HCT116 (cell line): ENCODE measurements around the gene STK32C. TPM values are rescaled to one million over a fixed set of nuclear protein-coding genes. Genes with fewer than 3 reads are reported as not detected.

Experiments used
- ATAC-seq: fragments of 200-7000 bp; cut with Tn5 transposase; 2 replicates; pipeline ENCODE4 v1.9.1; 2020; ENCODE audit warnings: mild to moderate bottlenecking, moderate library complexity
- BruUV-seq: library from RNA; stranded (reverse); fragments of 400-500 nt; replicated peaks from 2 replicates; lab custom pipeline; 2021; lab: Mats Ljungman, UMichigan
- CTCF ChIA-PET: fragments of 300-600 bp; sonication (Branson Sonifier 250); formaldehyde crosslinking; loops from one replicate; lab custom pipeline; 2021; ENCODE audit warnings: antibody characterized with exemption; lab: Charles Lee
- POLR2A ChIA-PET: fragments of 300-600, 350-600 bp; sonication (Branson Sonifier 250); formaldehyde crosslinking; loops from one replicate; lab custom pipeline; 2021; ENCODE audit warnings: antibody characterized with exemption; lab: Charles Lee
- RAD21 ChIA-PET, 2 experiments: fragments of 300-600 bp; sonication (Branson Sonifier 250); formaldehyde crosslinking; loops; one replicate each; lab custom pipeline; 2023; ENCODE audit warnings: low total read pairs in 2 of 2; ENCODE audit not compliant: uncharacterized antibody in 2 of 2, unreplicated experiment in 2 of 2, low non-redundant PET in 1 of 2; lab: Charles Lee
- DNase-seq: peaks from one replicate; pipeline ENCODE4 v3.0.0-alpha.2; 2010; ENCODE audit warnings: low read depth, low spot score
- H2AFZ ChIP-seq: fragments of 200-600 bp; shearing (Covaris generic), sonication (generic); 2 replicates; pipeline ENCODE4 v1.6.1; 2017; ENCODE audit warnings: low read depth, mixed run types, mixed read lengths, antibody characterized with exemption, low read length; ENCODE audit not compliant: poor library complexity, severe bottlenecking
- H3K27ac ChIP-seq: 2 replicates; pipeline ENCODE4 v1.5.1; 2012; ENCODE audit warnings: low read depth, low read length
- H3K27me3 ChIP-seq: fragments of 200-600 bp; sonication (generic); 2 replicates; pipeline ENCODE4 v1.6.1; 2016; ENCODE audit warnings: mixed run types, low read length, mixed read lengths; ENCODE audit not compliant: insufficient read depth
- H3K36me3 ChIP-seq, 2 experiments: fragments of 200-500 bp in 1 of 2; fragments of 200-600 bp in 1 of 2; sonication (Bioruptor generic) in 1 of 2; sonication (generic) in 1 of 2; 2 replicates each; pipeline versions ENCODE4 v1.5.1 to v1.6.1; 2014 to 2016; ENCODE audit warnings: low read length in 2 of 2, inconsistent platforms in 1 of 2, mixed read lengths in 1 of 2, mixed run types in 1 of 2; ENCODE audit not compliant: insufficient read depth in 2 of 2, control insufficient read depth in 1 of 2
- H3K4me1 ChIP-seq, 2 experiments: fragments of 200-600 bp in 1 of 2; sonication (generic) in 1 of 2; 2 replicates each; pipeline versions ENCODE4 v1.5.1 to v1.6.1; 2012 to 2017; ENCODE audit warnings: low read length in 2 of 2, inconsistent platforms in 1 of 2, mild to moderate bottlenecking in 1 of 2, mixed read lengths in 1 of 2, mixed run types in 1 of 2, moderate library complexity in 1 of 2; ENCODE audit not compliant: insufficient read depth in 2 of 2, control insufficient read depth in 1 of 2
- H3K4me2 ChIP-seq: fragments of 200-600 bp; sonication (generic); 2 replicates; pipeline ENCODE4 v1.6.1; 2017; ENCODE audit warnings: mixed run types, low read length, mixed read lengths
- H3K4me3 ChIP-seq, 2 experiments: fragments of 200-600 bp in 1 of 2; sonication (generic) in 1 of 2; replicated peaks in 1 of 2; 2 replicates each; pipeline ENCODE4 v1.5.1; 2011 to 2016; ENCODE audit warnings: low read length in 2 of 2, control low read depth in 1 of 2, low read depth in 1 of 2, mild to moderate bottlenecking in 1 of 2, mixed read lengths in 1 of 2, mixed run types in 1 of 2
- H3K79me2 ChIP-seq: fragments of 200-600 bp; sonication (generic); 2 replicates; pipeline ENCODE4 v1.6.1; 2017; ENCODE audit warnings: mild to moderate bottlenecking, mixed run types, low read length, moderate library complexity, mixed read lengths; ENCODE audit not compliant: insufficient read depth
- H3K9ac ChIP-seq: fragments of 200-600 bp; sonication (generic); 2 replicates; pipeline ENCODE4 v1.6.1; 2016; ENCODE audit warnings: low read length, mixed read lengths
- H3K9me2 ChIP-seq: fragments of 200-600 bp; sonication (generic), shearing (Covaris generic); 2 replicates; pipeline ENCODE4 v1.6.1; 2017; ENCODE audit warnings: mixed run types, mild to moderate bottlenecking, moderate library complexity; ENCODE audit not compliant: insufficient read depth
- H3K9me3 ChIP-seq, 2 experiments: fragments of 200-500 bp in 1 of 2; fragments of 200-600 bp in 1 of 2; sonication (Bioruptor generic) in 1 of 2; sonication (generic) in 1 of 2; 2 replicates each; pipeline ENCODE4 v1.6.1; 2014 to 2017; ENCODE audit warnings: low read length in 2 of 2, mixed read lengths in 2 of 2, inconsistent platforms in 1 of 2, low read depth in 1 of 2, mild to moderate bottlenecking in 1 of 2, mixed run types in 1 of 2, moderate library complexity in 1 of 2; ENCODE audit not compliant: control insufficient read depth in 1 of 2, insufficient read depth in 1 of 2
- H4K20me1 ChIP-seq: fragments of 200-600 bp; sonication (generic), shearing (Covaris generic); 2 replicates; pipeline ENCODE4 v1.6.1; 2017; ENCODE audit warnings: mixed run types, mild to moderate bottlenecking, moderate library complexity; ENCODE audit not compliant: insufficient read depth
- CEBPB ChIP-seq: IDR thresholded peaks from 2 replicates; pipeline ENCODE4 v1.6.1; 2012; ENCODE audit warnings: low read depth
- EGR1 ChIP-seq: IDR thresholded peaks from 2 replicates; pipeline ENCODE4 v1.6.1; 2012; ENCODE audit warnings: low read depth
- EZH2phosphoT487 ChIP-seq: fragments of 200-600 bp; IDR thresholded peaks from 2 replicates; pipeline ENCODE4 v1.6.1; 2018; ENCODE audit warnings: antibody characterized with exemption, borderline replicate concordance
- FOSL1 ChIP-seq: IDR thresholded peaks from 2 replicates; pipeline ENCODE4 v1.6.1; 2012; ENCODE audit warnings: low read depth
- POLR2A ChIP-seq: IDR thresholded peaks from 2 replicates; pipeline ENCODE4 v1.7.0; 2011; ENCODE audit warnings: borderline replicate concordance; ENCODE audit not compliant: insufficient read depth, insufficient read length; ENCODE audit errors: extremely low read depth
- SP1 ChIP-seq: IDR thresholded peaks from 2 replicates; pipeline ENCODE4 v1.6.1; 2012; ENCODE audit warnings: low read depth
- SRF ChIP-seq: IDR thresholded peaks from 2 replicates; pipeline ENCODE4 v1.6.1; 2012; ENCODE audit warnings: low read depth
- ZNF274 ChIP-seq: fragments of 200-500 bp; sonication (Bioruptor generic); IDR thresholded peaks from 2 replicates; pipeline ENCODE4 v1.6.1; 2014; ENCODE audit warnings: mild to moderate bottlenecking, low read depth, low read length, inconsistent platforms
- intact Hi-C: fragments of 100-400 bp; cut with micrococcal nuclease; formaldehyde crosslinking; loops from 2 replicates; pipeline ENCODE4 v1.10.0; 2022
- total RNA-seq: library from RNA; stranded (reverse); gene quantifications from one replicate; pipeline ENCODE4 v1.2.1, GENCODE V29; 2021; ENCODE audit not compliant: unreplicated experiment
- TF ChIP-seq, protein P1 (sequence below): IDR thresholded peaks from 2 replicates; pipeline ENCODE4 v1.6.1; 2012
- TF ChIP-seq, protein P2 (sequence below): IDR thresholded peaks from 2 replicates; pipeline ENCODE4 v1.6.1; 2011; ENCODE audit warnings: mild to moderate bottlenecking, low read length, moderate library complexity; ENCODE audit not compliant: insufficient replicate concordance; ENCODE audit errors: extremely low read depth

The STK32C gene
- total RNA-seq, 1 experiment from 2014 or later = 29.7 TPM

DNA sequence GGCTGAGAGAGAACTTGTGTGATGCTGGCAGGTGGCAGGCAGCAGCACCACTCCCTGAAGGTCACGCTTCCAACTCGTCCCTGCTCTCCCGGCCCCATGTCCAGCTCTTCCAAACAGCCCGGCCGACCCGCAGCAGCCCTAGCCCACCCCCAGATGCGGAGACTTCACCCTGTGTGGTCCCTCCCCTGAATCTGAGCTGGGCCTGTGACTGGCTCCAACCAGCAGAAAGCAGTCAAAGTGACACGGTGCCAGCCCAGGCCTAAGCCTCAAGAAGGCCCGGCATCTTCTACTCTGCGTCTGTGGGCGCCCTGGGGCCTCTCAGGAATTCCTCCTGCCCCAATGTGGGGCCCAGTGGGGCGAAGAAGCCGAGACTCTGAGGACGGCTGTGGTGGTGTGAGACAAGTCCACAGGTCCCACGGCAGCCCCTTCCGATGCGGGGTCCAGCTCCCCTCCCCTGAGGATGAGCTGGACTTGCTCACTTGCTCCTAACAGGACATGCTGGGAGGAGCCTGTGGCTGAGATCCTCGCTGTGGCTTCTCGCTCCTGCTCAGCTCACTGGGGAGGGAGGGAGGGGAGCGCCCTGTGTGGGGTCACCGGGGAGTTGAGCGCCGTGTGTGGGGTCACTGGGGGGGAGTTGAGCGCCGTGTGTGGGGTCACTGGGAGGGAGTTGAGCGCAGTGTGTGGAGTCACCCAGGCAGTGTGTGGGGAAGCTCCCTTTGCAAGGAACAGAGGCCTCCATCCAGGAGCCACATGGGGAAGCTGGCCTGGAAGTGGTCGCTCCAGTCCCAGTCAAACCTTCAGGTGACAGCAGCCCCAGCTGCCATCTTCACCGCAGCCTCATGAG lies 9.5 kb downstream of the STK32C start:
- DNase-seq (no peak), ATAC-seq (no peak)
- intact Hi-C loops = no loop called here
- no TSS peak for BruUV-seq
- Histone ChIP-seq H4K20me1 (no peaks in the 10 kb centered on the region), H3K36me3 (no peaks in the 10 kb centered on the region), H3K4me2 (no peak overlapping the region), H3K9me3 (no peaks in the 10 kb centered on the region), H3K4me3 (no peak overlapping the region), H3K9me2 (no peaks in the 10 kb centered on the region), H3K79me2 (no peaks in the 10 kb centered on the region; the same call in 1 of the 2 replicates), H3K27me3 (no peaks in the 10 kb centered on the region), H3K4me1 (no peaks in the 10 kb centered on the region), H3K27ac (no peak overlapping the region), H2AFZ (no peak overlapping the region), H3K9ac (no peak overlapping the region)
- CTCF ChIA-PET = no interaction called here
- POLR2A ChIA-PET = no interaction called here
- TF ChIP-seq, protein P1, sequence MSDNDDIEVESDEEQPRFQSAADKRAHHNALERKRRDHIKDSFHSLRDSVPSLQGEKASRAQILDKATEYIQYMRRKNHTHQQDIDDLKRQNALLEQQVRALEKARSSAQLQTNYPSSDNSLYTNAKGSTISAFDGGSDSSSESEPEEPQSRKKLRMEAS = no peak
- TF ChIP-seq CEBPB (no peak), ZNF274 (no peak), EZH2phosphoT487 (no peak), EGR1 (no peak), FOSL1 (no peak), SRF (no peak), SP1 (no peak), POLR2A (no peak)
- TF ChIP-seq, protein P2, sequence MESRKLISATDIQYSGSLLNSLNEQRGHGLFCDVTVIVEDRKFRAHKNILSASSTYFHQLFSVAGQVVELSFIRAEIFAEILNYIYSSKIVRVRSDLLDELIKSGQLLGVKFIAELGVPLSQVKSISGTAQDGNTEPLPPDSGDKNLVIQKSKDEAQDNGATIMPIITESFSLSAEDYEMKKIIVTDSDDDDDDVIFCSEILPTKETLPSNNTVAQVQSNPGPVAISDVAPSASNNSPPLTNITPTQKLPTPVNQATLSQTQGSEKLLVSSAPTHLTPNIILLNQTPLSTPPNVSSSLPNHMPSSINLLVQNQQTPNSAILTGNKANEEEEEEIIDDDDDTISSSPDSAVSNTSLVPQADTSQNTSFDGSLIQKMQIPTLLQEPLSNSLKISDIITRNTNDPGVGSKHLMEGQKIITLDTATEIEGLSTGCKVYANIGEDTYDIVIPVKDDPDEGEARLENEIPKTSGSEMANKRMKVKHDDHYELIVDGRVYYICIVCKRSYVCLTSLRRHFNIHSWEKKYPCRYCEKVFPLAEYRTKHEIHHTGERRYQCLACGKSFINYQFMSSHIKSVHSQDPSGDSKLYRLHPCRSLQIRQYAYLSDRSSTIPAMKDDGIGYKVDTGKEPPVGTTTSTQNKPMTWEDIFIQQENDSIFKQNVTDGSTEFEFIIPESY = no peak
- RAD21 ChIA-PET = no interaction called here
